Measurements from ENCODE around the gene PIK3R6. TPM values are rescaled to one million over a fixed set of nuclear protein-coding genes. Genes with fewer than 3 reads are reported as not detected.
A peak's percentile ranks its signal among the peaks of the same experiment; 100 is the strongest.
"Not testable (repeated sequence)": the region's sequence is repeated elsewhere in the genome, so short reads cannot be mapped to it uniquely, and the experiment has no call there.

Gene PIK3R6
- total RNA-seq, 1 experiment from 2014 or later: not detected

GRCh38 chr17:8818654-8819330, 48.7 kb downstream of the PIK3R6 start:
- DNase-seq: no peak
- no peaks in the 10 kb centered on the region for H3K4me1 ChIP-seq
- H3K27me3 ChIP-seq: no peaks in the 10 kb centered on the region
- H3K4me3 ChIP-seq: no peak overlapping the region
- H3K36me3 ChIP-seq: no peaks in the 10 kb centered on the region
- no peak overlapping the region for H3K27ac ChIP-seq
- no peaks in the 10 kb centered on the region for H3K9me3 ChIP-seq (replicated peaks)

GRCh38 chr17:8818047-8818446, 49.4 kb downstream of the PIK3R6 start:
- no peak for DNase-seq
- Histone ChIP-seq H3K36me3 (no peaks in the 10 kb centered on the region), H3K9me3 (replicated peaks) (no peaks in the 10 kb centered on the region), H3K4me1 (no peaks in the 10 kb centered on the region), H3K27me3 (no peaks in the 10 kb centered on the region), H3K4me3 (no peak overlapping the region), H3K27ac (no peak overlapping the region)

DNA sequence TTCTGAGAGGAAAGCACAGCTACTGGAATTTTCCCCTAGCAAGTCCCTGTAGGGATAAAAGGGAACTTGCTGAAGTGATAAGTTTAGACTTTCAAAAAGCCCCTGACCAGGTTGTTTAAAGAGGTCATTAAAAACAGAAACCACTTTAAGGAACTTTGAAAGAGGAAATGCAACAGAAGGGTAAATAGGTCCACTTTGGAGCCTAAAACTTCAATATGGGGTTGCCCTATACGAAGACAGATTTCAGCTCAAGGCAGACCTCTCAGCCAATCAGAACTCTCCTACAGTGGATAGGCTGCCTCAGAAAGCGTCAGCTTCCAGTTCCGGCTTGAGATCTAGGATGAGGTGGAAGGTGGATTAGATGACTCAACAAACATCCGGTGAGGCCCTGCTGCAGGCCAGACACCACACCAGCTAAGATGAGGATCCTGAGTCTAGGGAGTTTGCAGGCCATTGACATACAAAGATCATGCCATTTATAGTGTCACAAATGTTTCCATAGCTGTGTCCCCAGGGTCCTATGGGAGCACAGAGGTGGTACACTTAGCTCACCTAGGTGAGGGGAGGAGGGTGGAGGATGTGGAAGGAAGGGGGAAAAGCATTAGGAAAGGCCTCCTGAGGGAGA, 60.4 kb downstream of the PIK3R6 start:
- H3K4me1 ChIP-seq: no peaks in the 10 kb centered on the region
- no peaks in the 10 kb centered on the region for H3K27me3 ChIP-seq
- no peaks in the 10 kb centered on the region for H3K36me3 ChIP-seq
- no peaks in the 10 kb centered on the region for H3K9me3 ChIP-seq (replicated peaks)
- H3K4me3 ChIP-seq: no peak overlapping the region
- no peak overlapping the region for H3K27ac ChIP-seq
- peak; percentile 6 to 13 for DNase-seq

GRCh38 chr17:8806253-8806925, 61.1 kb downstream of the PIK3R6 start:
- no peak for DNase-seq
- H3K27ac ChIP-seq: no peak overlapping the region
- H3K4me1 ChIP-seq: no peaks in the 10 kb centered on the region
- no peak overlapping the region for H3K4me3 ChIP-seq
- H3K27me3 ChIP-seq: no peaks in the 10 kb centered on the region
- no peaks in the 10 kb centered on the region for H3K9me3 ChIP-seq (replicated peaks)
- no peaks in the 10 kb centered on the region for H3K36me3 ChIP-seq

- not testable (repeated sequence) for H3K9me3 ChIP-seq (replicated peaks); DNase-seq; H3K27me3 ChIP-seq; H3K36me3 ChIP-seq; H3K4me3 ChIP-seq; H3K27ac ChIP-seq; H3K4me1 ChIP-seq
Measured at GRCh38 chr17:8805396-8805795, 62.1 kb downstream of the PIK3R6 start.

GRCh38 chr17:8803531-8804420, 63.7 kb downstream of the PIK3R6 start:
- H3K27me3 ChIP-seq: no peaks in the 10 kb centered on the region
- no peaks in the 10 kb centered on the region for H3K4me1 ChIP-seq
- no peak overlapping the region for H3K27ac ChIP-seq
- H3K9me3 ChIP-seq (replicated peaks): no peaks in the 10 kb centered on the region
- no peak overlapping the region for H3K4me3 ChIP-seq
- DNase-seq: no peak
- no peaks in the 10 kb centered on the region for H3K36me3 ChIP-seq

- H3K27ac ChIP-seq: no peak overlapping the region
- H3K27me3 ChIP-seq: no peaks in the 10 kb centered on the region
- no peaks in the 10 kb centered on the region for H3K36me3 ChIP-seq
- no peaks in the 10 kb centered on the region for H3K4me1 ChIP-seq
- H3K9me3 ChIP-seq (replicated peaks): no peaks in the 10 kb centered on the region
- H3K4me3 ChIP-seq: no peak overlapping the region
- no peak for DNase-seq
Measured at GRCh38 chr17:8801135-8801840, 66.2 kb downstream of the PIK3R6 start.

DNA sequence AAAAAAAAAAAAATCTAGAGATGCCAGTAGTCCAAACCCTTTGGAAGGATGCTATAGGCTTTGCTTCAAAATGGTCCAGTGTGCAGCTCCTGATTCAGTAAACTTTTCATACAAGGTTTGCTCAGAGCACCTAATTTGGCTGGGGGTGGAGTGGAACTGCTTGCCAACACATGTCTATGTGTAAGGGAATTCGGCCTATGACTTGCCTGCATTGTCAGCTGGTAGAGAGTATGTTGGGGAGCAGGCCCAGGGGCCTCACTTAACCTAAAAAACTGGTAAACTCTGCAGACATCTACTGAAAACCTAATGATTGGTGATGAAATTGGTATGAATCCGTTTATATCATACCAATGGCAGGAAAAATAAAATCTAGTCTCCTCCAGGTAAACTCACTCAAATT, 66.8 kb downstream of the PIK3R6 start:
- no peak overlapping the region for H3K27ac ChIP-seq
- H3K4me3 ChIP-seq: no peak overlapping the region
- H3K36me3 ChIP-seq: no peaks in the 10 kb centered on the region
- H3K4me1 ChIP-seq: no peaks in the 10 kb centered on the region
- no peaks in the 10 kb centered on the region for H3K9me3 ChIP-seq (replicated peaks)
- H3K27me3 ChIP-seq: no peaks in the 10 kb centered on the region
- no peak for DNase-seq

GRCh38 chr17:8799570-8800212, 67.8 kb downstream of the PIK3R6 start:
- no peak overlapping the region for H3K4me3 ChIP-seq
- H3K9me3 ChIP-seq (replicated peaks): no peaks in the 10 kb centered on the region
- no peaks in the 10 kb centered on the region for H3K36me3 ChIP-seq
- no peak overlapping the region for H3K27ac ChIP-seq
- H3K4me1 ChIP-seq: no peaks in the 10 kb centered on the region
- H3K27me3 ChIP-seq: no peaks in the 10 kb centered on the region
- DNase-seq: no peak

DNA sequence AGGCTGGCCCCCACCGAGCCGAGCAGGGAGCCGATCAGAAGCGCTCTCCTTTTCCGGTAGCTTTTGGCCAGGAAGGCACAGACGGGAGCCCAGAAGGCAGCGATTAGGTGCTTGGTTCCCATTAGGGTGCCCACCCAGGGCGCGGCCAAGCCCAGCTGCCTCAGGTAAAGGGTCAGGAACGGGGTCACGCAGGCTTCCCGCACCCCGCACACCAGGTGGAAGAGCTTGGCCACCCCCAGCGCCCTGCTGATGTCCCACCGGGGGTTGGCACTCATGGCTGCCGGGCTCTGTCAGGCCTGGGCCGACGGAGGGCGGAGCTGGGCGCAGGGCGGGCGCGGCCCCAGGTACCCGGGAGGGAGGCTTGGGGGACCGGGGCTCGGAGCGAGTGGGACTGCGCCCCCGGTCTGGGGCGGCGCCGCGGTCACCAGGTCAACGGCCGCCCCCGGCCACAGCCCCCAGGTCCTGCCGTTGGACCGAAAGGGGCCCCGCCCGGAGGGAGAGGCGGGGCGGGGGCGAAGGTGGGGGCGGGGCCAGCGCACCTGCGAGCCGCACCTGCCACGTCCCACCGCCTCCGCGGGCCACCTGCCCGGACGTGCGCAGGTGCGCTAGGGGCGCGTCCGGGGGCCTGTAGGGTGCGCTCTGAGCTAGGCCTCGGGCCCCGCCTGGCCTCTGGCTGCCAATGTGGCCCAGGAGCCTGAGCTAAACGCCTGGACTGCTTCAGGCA, 68.5 kb downstream of the PIK3R6 start, which contains the start of gene MFSD6L:
MFSD6L (minus strand) TSS at position 520 of the 724 bp plus-strand sequence; CDS start at position 275, 245 bp downstream.
- no peak for DNase-seq
- no peak within 1 kb of the TSS for H3K27ac ChIP-seq
- no peak within 1 kb of the TSS for H3K4me3 ChIP-seq
- H3K36me3 ChIP-seq: no peaks in the 10 kb centered on the region
- no peaks in the 10 kb centered on the region for H3K27me3 ChIP-seq
- no peaks in the 10 kb centered on the region for H3K4me1 ChIP-seq
- H3K9me3 ChIP-seq (replicated peaks): no peaks in the 10 kb centered on the region

DNA sequence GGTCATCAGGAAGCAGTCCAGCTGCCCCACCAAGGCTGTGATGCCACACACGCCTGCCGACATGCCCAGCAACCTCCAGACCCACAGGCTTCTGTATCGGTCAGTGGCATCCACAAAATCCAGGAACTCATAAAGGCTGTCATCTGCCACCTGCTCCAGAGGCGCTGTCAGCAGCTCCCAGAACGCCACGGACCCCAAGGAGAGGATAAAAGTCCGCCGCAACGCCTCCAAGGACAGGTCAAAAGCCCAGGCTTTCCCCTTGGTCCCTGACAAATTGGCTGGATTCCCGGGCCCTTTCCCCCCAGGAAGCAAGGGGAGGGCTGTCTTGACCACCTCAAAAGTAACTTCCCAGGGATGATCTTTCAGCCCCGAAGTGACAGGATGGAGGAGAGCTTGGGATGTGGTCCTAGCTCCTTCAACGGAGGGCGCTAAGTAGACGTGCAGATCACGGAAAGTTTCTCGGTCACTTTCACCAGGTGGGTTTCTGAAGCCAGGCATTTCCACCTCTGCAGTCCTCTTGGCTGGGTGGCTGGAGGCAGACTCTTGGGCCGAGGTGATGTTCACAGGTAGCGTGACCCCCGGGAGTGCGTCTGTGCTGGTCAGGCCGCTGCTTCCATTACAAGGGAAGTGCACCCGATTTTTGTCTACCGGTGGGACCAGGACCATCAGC, 69.2 kb downstream of the PIK3R6 start:
- no peaks in the 10 kb centered on the region for H3K36me3 ChIP-seq
- no peak overlapping the region for H3K4me3 ChIP-seq
- no peaks in the 10 kb centered on the region for H3K27me3 ChIP-seq
- DNase-seq: no peak
- no peaks in the 10 kb centered on the region for H3K4me1 ChIP-seq
- no peaks in the 10 kb centered on the region for H3K9me3 ChIP-seq (replicated peaks)
- no peak overlapping the region for H3K27ac ChIP-seq

- H3K27me3 ChIP-seq: no peaks in the 10 kb centered on the region
- no peaks in the 10 kb centered on the region for H3K9me3 ChIP-seq (replicated peaks)
- no peaks in the 10 kb centered on the region for H3K36me3 ChIP-seq
- no peaks in the 10 kb centered on the region for H3K4me1 ChIP-seq
- no peak for DNase-seq
- no peak overlapping the region for H3K27ac ChIP-seq
- no peak overlapping the region for H3K4me3 ChIP-seq
Measured at GRCh38 chr17:8797621-8798175, 69.8 kb downstream of the PIK3R6 start.

DNA sequence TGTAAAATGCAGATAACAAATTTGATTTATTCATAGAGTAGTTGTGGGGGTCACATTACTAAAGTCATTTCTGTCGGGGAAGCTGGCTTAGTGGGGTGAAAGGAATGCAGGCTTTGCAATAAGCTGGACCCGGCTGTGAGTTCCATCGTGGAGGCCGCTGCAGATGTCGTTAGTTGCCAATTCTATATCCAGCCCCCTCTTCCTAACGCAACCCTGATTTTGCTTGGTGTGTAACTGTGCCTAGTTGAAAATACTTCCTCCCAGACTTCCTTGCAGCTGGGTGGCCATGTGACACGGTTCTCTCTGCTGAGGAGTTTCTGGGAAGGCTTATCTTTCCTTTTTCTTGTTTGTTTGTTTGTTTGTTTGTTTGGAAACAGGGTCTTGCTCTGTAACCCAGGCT, 72.8 kb downstream of the PIK3R6 start:
- Histone ChIP-seq H3K4me1 (no peaks in the 10 kb centered on the region), H3K9me3 (replicated peaks) (peaks cover 4% of the 10 kb centered on the region; the same call in 1 of the 2 replicates), H3K36me3 (no peaks in the 10 kb centered on the region), H3K4me3 (no peak overlapping the region), H3K27me3 (no peaks in the 10 kb centered on the region), H3K27ac (no peak overlapping the region)
- no peak for DNase-seq
